CD14-positive monocyte (primary cell): ENCODE data around the gene DENND10. TPM values are rescaled to one million over a fixed set of nuclear protein-coding genes. Genes with fewer than 3 reads are reported as not detected.

Source experiments
- DNase-seq, 3 donors: peaks; one replicate each; pipeline ENCODE4 v3.0.0-alpha.2; 2011 to 2022
- H2AFZ ChIP-seq: 2 replicates; pipeline ENCODE4 v1.6.0; 2012; ENCODE audit warnings: mild to moderate bottlenecking, low read depth, low read length, inconsistent platforms; ENCODE audit not compliant: insufficient read depth, poor library complexity, severe bottlenecking
- H3K27ac ChIP-seq, 2 donors: 1 replicate in 1 of 2; 2 replicates in 1 of 2; pipeline ENCODE4 v1.5.1; 2012 to 2013; ENCODE audit warnings: low read length in 2 of 2, control low read depth in 1 of 2, inconsistent platforms in 1 of 2, low read depth in 1 of 2, mild to moderate bottlenecking in 1 of 2
- H3K27me3 ChIP-seq, 2 donors: one replicate each; pipeline versions ENCODE4 v1.6.0 to v1.6.1; 2011 to 2013; ENCODE audit warnings: low read length in 2 of 2; ENCODE audit not compliant: control insufficient read depth in 2 of 2, insufficient read depth in 2 of 2
- H3K36me3 ChIP-seq, 2 donors: replicated peaks in 1 of 2; 1 replicate in 1 of 2; 2 replicates in 1 of 2; pipeline versions ENCODE4 v1.5.1 to v1.6.1; 2012 to 2013; ENCODE audit warnings: low read length in 2 of 2, control low read depth in 1 of 2, inconsistent platforms in 1 of 2, mild to moderate bottlenecking in 1 of 2; ENCODE audit not compliant: insufficient read depth in 2 of 2, control insufficient read depth in 1 of 2
- H3K4me1 ChIP-seq, 2 donors: 1 replicate in 1 of 2; 2 replicates in 1 of 2; pipeline versions ENCODE4 v1.5.1 to v1.6.1; 2012 to 2013; ENCODE audit warnings: low read length in 2 of 2, control low read depth in 1 of 2, inconsistent platforms in 1 of 2, mild to moderate bottlenecking in 1 of 2, moderate library complexity in 1 of 2; ENCODE audit not compliant: insufficient read depth in 2 of 2, control insufficient read depth in 1 of 2
- H3K4me2 ChIP-seq: replicated peaks from 2 replicates; pipeline ENCODE3; 2012; ENCODE audit warnings: low read length, moderate library complexity, mild to moderate bottlenecking; ENCODE audit not compliant: poor library complexity, severe bottlenecking; ENCODE audit errors: extremely low read depth
- H3K4me3 ChIP-seq, 3 experiments: fragments of 200-600 bp in 1 of 3; sonication (generic) in 1 of 3; replicated peaks in 1 of 3; 1 replicate in 2 of 3; 2 replicates in 1 of 3; pipeline ENCODE4 v1.5.1; 2011 to 2013; ENCODE audit warnings: low read length in 3 of 3, mild to moderate bottlenecking in 3 of 3, control low read depth in 2 of 3, low read depth in 2 of 3, inconsistent platforms in 1 of 3, moderate library complexity in 1 of 3
- H3K79me2 ChIP-seq: 2 replicates; pipeline ENCODE4 v1.6.0; 2012; ENCODE audit warnings: mild to moderate bottlenecking, control low read depth, inconsistent platforms, low read length, moderate library complexity; ENCODE audit not compliant: insufficient read depth
- H3K9ac ChIP-seq: 2 replicates; pipeline ENCODE4 v1.6.0; 2017; ENCODE audit warnings: low read length, mild to moderate bottlenecking; ENCODE audit not compliant: insufficient read depth, poor library complexity, severe bottlenecking
- H3K9me3 ChIP-seq, 2 donors: replicated peaks in 1 of 2; 1 replicate in 1 of 2; 2 replicates in 1 of 2; pipeline versions ENCODE4 v1.5.1 to v1.6.1; 2012 to 2013; ENCODE audit warnings: low read length in 2 of 2, control low read depth in 1 of 2; ENCODE audit not compliant: control insufficient read depth in 1 of 2, insufficient read depth in 1 of 2
- H4K20me1 ChIP-seq: 2 replicates; pipeline ENCODE4 v1.6.0; 2012; ENCODE audit warnings: mild to moderate bottlenecking, low read length, control low read depth, moderate library complexity; ENCODE audit not compliant: insufficient read depth
- H3K27ac Mint-ChIP-seq, 7 donors: one replicate each; pipeline ENCODE4 v1.8.0; 2020; ENCODE audit warnings: mild to moderate bottlenecking in 7 of 7, mixed read lengths in 7 of 7, moderate library complexity in 6 of 7, inconsistent platforms in 2 of 7
- H3K27me3 Mint-ChIP-seq, 3 donors: one replicate each; pipeline ENCODE4 v1.8.0; 2021 to 2022; ENCODE audit warnings: low read depth in 3 of 3, mild to moderate bottlenecking in 3 of 3, mixed read lengths in 3 of 3, moderate library complexity in 3 of 3, inconsistent platforms in 1 of 3
- H3K36me3 Mint-ChIP-seq, 2 donors: one replicate each; pipeline ENCODE4 v1.8.0; 2020; ENCODE audit warnings: mixed read lengths in 2 of 2, inconsistent platforms in 1 of 2, mild to moderate bottlenecking in 1 of 2
- H3K4me1 Mint-ChIP-seq: one replicate; pipeline ENCODE4 v1.8.0; 2020; ENCODE audit warnings: mild to moderate bottlenecking, mixed read lengths
- H3K4me3 Mint-ChIP-seq, 2 donors: one replicate each; pipeline ENCODE4 v1.8.0; 2020; ENCODE audit warnings: mild to moderate bottlenecking in 2 of 2, mixed read lengths in 2 of 2, moderate library complexity in 1 of 2
- H3K9me3 Mint-ChIP-seq, 7 donors: one replicate each; pipeline ENCODE4 v1.8.0; 2020 to 2022; ENCODE audit warnings: mixed read lengths in 7 of 7, mild to moderate bottlenecking in 6 of 7, moderate library complexity in 6 of 7, inconsistent platforms in 2 of 7
- WGBS: methylation state at CpG from one replicate; pipeline ENCODE4 v1.1.5; 2013; ENCODE audit warnings: missing lambda C conversion rate; ENCODE audit not compliant: insufficient coverage; 5-methylcytosine and 5-hydroxymethylcytosine counted together
- intact Hi-C, 2 donors: fragments of 100-400 bp; cut with micrococcal nuclease; formaldehyde crosslinking; loops; one replicate each; pipeline versions ENCODE4 v1.15.0 to v1.15.1; 2023
- polyA minus RNA-seq: library from RNA; depleted of rRNA, polyadenylated mRNA; stranded (reverse); fragments of >200 nt; gene quantifications from 2 replicates; pipeline ENCODE4 v1.2.3, GENCODE V29; 2012
- polyA plus RNA-seq, 3 donors: library from polyadenylated mRNA; depleted of rRNA in 1 of 3; unstranded in 2 of 3; stranded (reverse) in 1 of 3; fragments of 300-500 nt in 2 of 3; fragments of >200 nt in 1 of 3; fragmentation: Illumina TruSeq in 2 of 3; gene quantifications; 1 replicate in 2 of 3; 2 replicates in 1 of 3; pipeline ENCODE4 v1.2.3, GENCODE V29; 2012 to 2021
- total RNA-seq, 12 experiments: library from RNA in 1 of 12; stranded (reverse) in 1 of 12; fragments of 120-200 nt in 1 of 12; gene quantifications; one replicate each; pipeline ENCODE4 v1.2.4 and lab custom pipeline; 2013 to 2026; ENCODE audit warnings: mixed read lengths in 6 of 12, inconsistent platforms in 1 of 12
- TF ChIP-seq, protein P1 (sequence below): fragments of 200-600 bp; IDR thresholded peaks from one replicate; pipeline ENCODE4 v1.8.0; 2022; ENCODE audit warnings: antibody characterized with exemption, mild to moderate bottlenecking

DENND10 gene, protein sequence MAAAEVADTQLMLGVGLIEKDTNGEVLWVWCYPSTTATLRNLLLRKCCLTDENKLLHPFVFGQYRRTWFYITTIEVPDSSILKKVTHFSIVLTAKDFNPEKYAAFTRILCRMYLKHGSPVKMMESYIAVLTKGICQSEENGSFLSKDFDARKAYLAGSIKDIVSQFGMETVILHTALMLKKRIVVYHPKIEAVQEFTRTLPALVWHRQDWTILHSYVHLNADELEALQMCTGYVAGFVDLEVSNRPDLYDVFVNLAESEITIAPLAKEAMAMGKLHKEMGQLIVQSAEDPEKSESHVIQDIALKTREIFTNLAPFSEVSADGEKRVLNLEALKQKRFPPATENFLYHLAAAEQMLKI
- total RNA-seq (2013): 117 TPM
- polyA plus RNA-seq (100 to 1,000 TPM; 129 to 188 (median 141) TPM), polyA minus RNA-seq (37.3 and 62.5 TPM in 2 replicates), total RNA-seq (lab: John Stamatoyannopoulos, UW) (5.4 to 40.1 (median 23.0) reads per million in 11 experiments)

DNA sequence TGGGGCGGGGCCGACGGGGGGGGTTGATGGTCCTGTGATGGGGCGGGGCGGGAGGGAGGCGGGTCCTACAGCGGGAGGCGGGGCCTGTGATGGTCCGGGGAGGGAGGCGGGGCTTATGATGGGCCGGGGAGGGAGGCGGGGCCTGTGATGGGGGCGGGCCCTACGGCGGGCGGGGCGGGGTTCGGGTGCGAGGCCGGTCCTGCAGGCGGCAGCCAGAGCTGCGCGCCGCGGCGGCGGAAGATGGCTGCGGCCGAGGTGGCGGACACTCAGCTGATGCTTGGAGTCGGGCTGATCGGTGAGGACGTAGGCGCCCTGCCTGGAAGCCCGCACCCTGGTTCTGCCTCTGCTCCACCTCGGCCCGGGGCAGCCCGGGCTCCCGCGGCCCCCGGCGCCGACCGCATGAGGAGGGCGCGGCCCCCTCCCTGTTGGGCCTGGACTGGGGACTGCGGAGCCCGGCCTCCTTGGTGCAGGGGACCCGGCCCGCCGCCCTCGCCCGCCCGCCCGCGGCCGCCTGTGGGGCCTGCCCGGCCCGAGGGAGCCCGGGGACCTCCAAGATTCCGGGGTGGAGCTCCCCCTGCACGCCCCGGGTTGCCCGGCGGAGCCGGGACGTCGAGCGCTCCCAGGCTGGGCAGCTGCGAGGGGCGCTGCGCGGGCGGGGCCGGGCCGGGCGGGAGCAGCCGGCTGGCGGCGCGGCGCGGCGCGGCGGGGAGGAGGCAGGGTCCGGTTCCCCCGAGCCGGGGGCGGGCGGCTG is at the start of gene DENND10:
Gene DENND10 (plus strand): TSS at position 211 of the 751 bp plus-strand sequence. CDS start 30 bp downstream, at position 241.
- under 1% methylated on average over 74 of the region's 91 CpGs for WGBS
- DNase-seq: peak; percentile 67 to 77 (median 73)
- intact Hi-C loops: no loop called here

More for the DNA sequence above, at the start of gene DENND10:
- H3K4me1 ChIP-seq: peaks cover 57 to 60% of the 10 kb centered on the region in 2 donors
- H3K27me3 ChIP-seq: no peaks in the 10 kb centered on the region
- Mint-ChIP-seq H3K4me3 (peak within 1 kb of the TSS; percentile 80 to 87), H3K9me3 (peaks cover 0 to 3% (median 2%) of the 10 kb centered on the region in 7 donors), H3K27me3 (peaks cover 0 to 5% (median 1%) of the 10 kb centered on the region in 3 donors), H3K4me1 (peaks cover 48% of the 10 kb centered on the region), H3K27ac (peak within 1 kb of the TSS; percentile 60 to 93 (median 81)), H3K36me3 (peaks cover 5 to 22% of the 10 kb centered on the region in 2 donors)
- peak within 1 kb of the TSS; percentile 79 for H2AFZ ChIP-seq
- peaks cover under 1 to 4% of the 10 kb centered on the region in 2 donors for H3K36me3 ChIP-seq
- TF ChIP-seq, protein P1, sequence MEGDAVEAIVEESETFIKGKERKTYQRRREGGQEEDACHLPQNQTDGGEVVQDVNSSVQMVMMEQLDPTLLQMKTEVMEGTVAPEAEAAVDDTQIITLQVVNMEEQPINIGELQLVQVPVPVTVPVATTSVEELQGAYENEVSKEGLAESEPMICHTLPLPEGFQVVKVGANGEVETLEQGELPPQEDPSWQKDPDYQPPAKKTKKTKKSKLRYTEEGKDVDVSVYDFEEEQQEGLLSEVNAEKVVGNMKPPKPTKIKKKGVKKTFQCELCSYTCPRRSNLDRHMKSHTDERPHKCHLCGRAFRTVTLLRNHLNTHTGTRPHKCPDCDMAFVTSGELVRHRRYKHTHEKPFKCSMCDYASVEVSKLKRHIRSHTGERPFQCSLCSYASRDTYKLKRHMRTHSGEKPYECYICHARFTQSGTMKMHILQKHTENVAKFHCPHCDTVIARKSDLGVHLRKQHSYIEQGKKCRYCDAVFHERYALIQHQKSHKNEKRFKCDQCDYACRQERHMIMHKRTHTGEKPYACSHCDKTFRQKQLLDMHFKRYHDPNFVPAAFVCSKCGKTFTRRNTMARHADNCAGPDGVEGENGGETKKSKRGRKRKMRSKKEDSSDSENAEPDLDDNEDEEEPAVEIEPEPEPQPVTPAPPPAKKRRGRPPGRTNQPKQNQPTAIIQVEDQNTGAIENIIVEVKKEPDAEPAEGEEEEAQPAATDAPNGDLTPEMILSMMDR: no peak
- H3K79me2 ChIP-seq: peaks cover 36% of the 10 kb centered on the region
- H3K4me3 ChIP-seq: peak within 1 kb of the TSS; percentile 80 to 95 (median 90)
- H3K4me2 ChIP-seq: peak within 1 kb of the TSS; percentile 82
- H3K9ac ChIP-seq: peak within 1 kb of the TSS; percentile 75
- peak within 1 kb of the TSS; percentile 67 to 83 for H3K27ac ChIP-seq
- H4K20me1 ChIP-seq: no peaks in the 10 kb centered on the region
- no peaks in the 10 kb centered on the region for H3K9me3 ChIP-seq
